CD4-positive, CD25-positive, alpha-beta regulatory T cell (primary cell): ENCODE measurements around the gene PAX9. TPM values are rescaled to one million over a fixed set of nuclear protein-coding genes. Genes with fewer than 3 reads are reported as not detected.

ENCODE experiments used
- ATAC-seq, 2 donors: fragments of 150-1000 bp; cut with Tn5 transposase; one replicate each; pipeline ENCODE4 v1.10.0; 2021; ENCODE audit warnings: low read depth in 2 of 2, moderate number of reproducible peaks in 2 of 2, moderate library complexity in 1 of 2
- DNase-seq, 3 donors: peaks; one replicate each; pipeline versions ENCODE4 v3.0.0 to v3.0.0-alpha.2; 2012 to 2022; ENCODE audit warnings: mixed read lengths in 1 of 3
- H3K27ac ChIP-seq: one replicate; pipeline ENCODE4 v1.7.0; 2013; ENCODE audit warnings: mild to moderate bottlenecking, low read length; ENCODE audit not compliant: insufficient read depth, poor library complexity, severe bottlenecking
- H3K27me3 ChIP-seq: one replicate; pipeline ENCODE4 v1.7.0; 2013; ENCODE audit warnings: low read length; ENCODE audit not compliant: control insufficient read depth, insufficient read depth
- H3K36me3 ChIP-seq: one replicate; pipeline ENCODE4 v1.7.0; 2013; ENCODE audit warnings: mild to moderate bottlenecking, low read length, moderate library complexity; ENCODE audit not compliant: control insufficient read depth, insufficient read depth
- H3K4me1 ChIP-seq: 2 replicates; pipeline ENCODE4 v1.7.0; 2013; ENCODE audit warnings: mild to moderate bottlenecking, low read length; ENCODE audit not compliant: insufficient read depth, control insufficient read depth, poor library complexity, severe bottlenecking
- H3K4me3 ChIP-seq: one replicate; pipeline ENCODE4 v1.7.0; 2013; ENCODE audit warnings: low read depth, mild to moderate bottlenecking, low read length, moderate library complexity
- H3K9me3 ChIP-seq, 2 experiments: 1 replicate in 1 of 2; 2 replicates in 1 of 2; pipeline ENCODE4 v1.7.0; 2013; ENCODE audit warnings: low read length in 2 of 2, mild to moderate bottlenecking in 1 of 2, moderate library complexity in 1 of 2; ENCODE audit not compliant: control insufficient read depth in 2 of 2
- H3K27ac Mint-ChIP-seq, 3 donors: one replicate each; pipeline ENCODE4 v1.8.0; 2020 to 2022; ENCODE audit warnings: mild to moderate bottlenecking in 3 of 3, mixed read lengths in 3 of 3, moderate library complexity in 2 of 3
- H3K27me3 Mint-ChIP-seq: one replicate; pipeline ENCODE4 v1.8.0; 2022; ENCODE audit warnings: mild to moderate bottlenecking, mixed read lengths
- H3K36me3 Mint-ChIP-seq: one replicate; pipeline ENCODE4 v1.8.0; 2020; ENCODE audit warnings: mixed read lengths
- H3K4me1 Mint-ChIP-seq, 4 donors: one replicate each; pipeline ENCODE4 v1.8.0; 2020 to 2022; ENCODE audit warnings: mixed read lengths in 4 of 4, mild to moderate bottlenecking in 1 of 4
- H3K4me3 Mint-ChIP-seq, 4 donors: one replicate each; pipeline ENCODE4 v1.8.0; 2020 to 2022; ENCODE audit warnings: mild to moderate bottlenecking in 4 of 4, mixed read lengths in 4 of 4, moderate library complexity in 3 of 4
- H3K9me3 Mint-ChIP-seq, 7 donors: one replicate each; pipeline ENCODE4 v1.8.0; 2020 to 2022; ENCODE audit warnings: mixed read lengths in 7 of 7, mild to moderate bottlenecking in 3 of 7, moderate library complexity in 2 of 7
- polyA plus RNA-seq, 4 donors: library from polyadenylated mRNA; unstranded; fragments of 300-500 nt; fragmentation: Illumina TruSeq; gene quantifications; one replicate each; pipeline ENCODE4 v1.2.3, GENCODE V29; 2021
- total RNA-seq: library from RNA; stranded (reverse); gene quantifications from one replicate; pipeline ENCODE4 v1.2.3, GENCODE V29; 2022

The PAX9 gene
- total and polyA plus RNA-seq, 5 donors from 2014 or later: 0.14 to 0.46 (median 0.42) TPM; not detected in 1

DNA sequence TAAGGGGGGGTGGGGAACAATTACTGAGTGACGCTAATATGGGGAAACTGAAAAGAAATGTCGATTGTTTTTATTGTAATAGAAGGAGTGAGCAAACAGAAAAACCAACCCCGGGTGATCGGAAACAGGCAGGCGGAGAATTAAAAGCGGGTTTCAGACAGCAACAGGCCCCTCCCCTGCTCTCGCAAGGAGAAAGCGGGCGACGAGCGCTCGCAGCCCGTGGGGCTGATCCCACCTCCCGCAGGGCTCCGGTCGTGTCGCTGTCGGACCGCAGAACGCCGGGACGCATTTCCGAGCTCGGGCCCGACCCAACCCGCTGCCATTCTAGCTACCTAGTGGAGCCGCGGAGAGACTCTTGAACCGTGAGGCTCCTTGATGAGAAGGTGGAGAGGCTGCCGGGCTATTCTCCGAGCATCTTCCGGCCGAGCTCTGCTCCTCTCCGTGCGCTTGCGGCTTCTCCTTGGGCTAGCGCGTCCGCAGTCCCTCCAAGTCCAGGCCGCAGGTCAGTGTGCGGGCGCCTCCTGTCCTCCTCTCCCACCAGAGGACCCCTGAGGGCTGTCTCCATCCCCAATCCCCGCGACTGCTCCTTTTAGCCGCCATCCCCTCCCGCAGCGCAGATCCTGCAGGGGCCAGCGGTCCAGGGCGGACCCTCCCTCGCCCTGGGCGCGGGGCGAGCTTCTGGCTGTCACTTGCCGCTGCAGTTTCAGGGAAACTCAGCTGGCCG lies 4.1 kb upstream of the PAX9 start:
- ATAC-seq (no peak), DNase-seq (no peak)
- Histone ChIP-seq H3K4me1 (peaks cover 22% of the 10 kb centered on the region), H3K4me3 (no peak overlapping the region), H3K36me3 (no peaks in the 10 kb centered on the region), H3K9me3 (peaks cover 0 to 6% of the 10 kb centered on the region in 2 experiments), H3K27ac (no peak overlapping the region), H3K27me3 (peaks cover 50% of the 10 kb centered on the region)
- Mint-ChIP-seq H3K36me3 (peaks cover 3% of the 10 kb centered on the region), H3K27me3 (peaks cover 97% of the 10 kb centered on the region), H3K4me1 (peaks cover 0 to 52% (median 25%) of the 10 kb centered on the region in 4 donors), H3K9me3 (peaks cover 0 to 15% (median 3%) of the 10 kb centered on the region in 7 donors), H3K4me3 (peak overlapping the region in 2 of 4 donors; percentile 19 to 51), H3K27ac (no peak overlapping the region)

DNA sequence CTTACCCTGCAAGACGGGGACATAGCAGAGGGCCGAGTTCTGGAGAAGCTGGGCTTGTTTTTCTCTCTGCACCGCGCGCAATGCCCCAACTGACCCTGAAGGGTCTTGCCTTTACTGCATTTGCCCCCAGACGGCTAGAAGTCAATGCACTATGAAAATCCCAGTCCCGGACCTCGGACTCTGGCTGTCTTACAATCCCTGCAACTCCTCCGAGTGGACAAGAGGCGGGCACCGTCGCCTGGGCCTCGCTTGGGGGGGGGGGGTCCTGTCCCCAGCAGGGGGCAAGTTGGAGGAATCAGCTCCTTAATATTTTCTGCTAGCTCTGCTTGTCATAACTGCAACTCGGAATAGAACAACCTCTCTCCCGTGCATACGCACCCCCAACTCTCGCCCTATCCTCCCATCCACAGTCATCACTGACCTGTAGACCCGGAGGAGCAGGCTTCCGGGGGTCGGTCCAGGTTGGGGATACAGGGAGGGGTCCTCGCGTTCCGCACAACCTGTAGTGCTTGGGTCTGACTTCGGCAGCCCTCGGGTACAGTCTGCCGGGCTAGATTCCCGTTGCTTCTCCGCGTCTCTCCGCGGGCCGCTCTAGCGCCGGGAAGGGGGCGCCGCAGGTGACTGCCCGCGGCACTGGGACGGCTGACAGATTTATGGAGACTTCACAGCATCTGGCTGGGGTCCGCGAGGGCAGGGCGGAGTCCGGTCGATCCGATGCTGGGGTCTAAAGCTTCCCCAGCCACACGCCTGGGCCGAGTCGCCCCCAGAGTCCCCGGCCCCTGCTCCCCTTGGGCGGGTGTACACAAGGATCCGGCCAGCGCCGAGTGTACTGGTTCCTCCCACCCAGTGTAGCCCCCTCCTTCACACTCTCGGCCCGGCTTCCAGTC lies 3.3 kb upstream of the PAX9 start:
- H3K27ac Mint-ChIP-seq: no peak overlapping the region
- no peak for DNase-seq
- Histone ChIP-seq H3K27ac (no peak overlapping the region), H3K4me3 (no peak overlapping the region), H3K9me3 (peaks cover 0 to 6% of the 10 kb centered on the region in 2 experiments), H3K27me3 (peaks cover 44% of the 10 kb centered on the region), H3K36me3 (no peaks in the 10 kb centered on the region), H3K4me1 (peaks cover 30% of the 10 kb centered on the region)
- H3K4me3 Mint-ChIP-seq: peak overlapping the region in 2 of 4 donors; percentile 32 to 64
- H3K36me3 Mint-ChIP-seq: peaks cover 3% of the 10 kb centered on the region
- H3K4me1 Mint-ChIP-seq: peaks cover 0 to 57% (median 25%) of the 10 kb centered on the region in 4 donors
- no peak for ATAC-seq
- H3K9me3 Mint-ChIP-seq: peaks cover 0 to 17% (median 3%) of the 10 kb centered on the region in 7 donors
- peaks cover 97% of the 10 kb centered on the region for H3K27me3 Mint-ChIP-seq

DNA sequence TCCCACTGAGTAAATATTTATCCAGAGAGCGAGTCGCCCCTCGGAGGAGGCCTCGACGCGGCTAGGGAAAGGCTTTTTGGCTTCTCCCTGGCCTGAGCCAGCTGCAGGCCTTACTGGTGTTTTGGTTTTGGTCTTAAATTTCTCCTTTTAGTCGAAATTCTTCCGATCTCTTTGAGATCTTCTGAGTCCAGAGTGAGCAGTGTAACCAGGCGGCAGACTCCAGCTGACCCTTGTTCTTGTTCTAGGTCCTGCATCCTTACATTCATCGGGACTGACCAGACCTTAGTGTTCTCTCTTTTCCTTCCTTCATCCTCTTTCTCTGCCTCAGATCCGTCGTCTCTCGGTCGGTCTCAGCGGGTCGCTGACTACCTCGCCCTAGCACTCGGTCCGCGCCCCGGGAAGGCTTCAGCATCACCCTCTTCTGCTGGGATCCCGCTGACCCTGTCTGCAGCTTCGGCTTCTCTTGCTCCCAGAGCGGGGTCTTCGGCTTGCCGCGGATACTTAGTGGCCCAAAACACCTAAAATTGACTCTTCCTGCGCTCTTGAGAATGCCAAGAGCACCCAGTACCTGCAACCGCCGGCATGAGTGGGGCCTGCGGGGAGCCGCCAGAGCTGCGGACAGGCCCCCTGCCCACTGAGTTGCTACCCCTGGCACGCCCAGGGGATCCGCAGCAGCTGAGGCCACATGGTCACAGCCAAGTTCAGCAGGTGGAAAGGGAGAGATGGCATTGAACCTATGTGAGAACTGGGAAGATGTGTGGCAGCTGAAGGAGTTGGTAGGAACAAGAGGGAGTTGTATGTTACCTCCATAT lies 2.4 kb upstream of the PAX9 start:
- Histone ChIP-seq H3K27ac (no peak overlapping the region), H3K9me3 (peaks cover 0 to 6% of the 10 kb centered on the region in 2 experiments), H3K4me3 (no peak overlapping the region), H3K27me3 (peaks cover 41% of the 10 kb centered on the region), H3K4me1 (peaks cover 37% of the 10 kb centered on the region), H3K36me3 (no peaks in the 10 kb centered on the region)
- peaks cover 0 to 21% (median 3%) of the 10 kb centered on the region in 7 donors for H3K9me3 Mint-ChIP-seq
- peaks cover 0 to 66% (median 31%) of the 10 kb centered on the region in 4 donors for H3K4me1 Mint-ChIP-seq
- H3K4me3 Mint-ChIP-seq: peak overlapping the region in 3 of 4 donors; percentile 17 to 64 (median 34)
- peaks cover 97% of the 10 kb centered on the region for H3K27me3 Mint-ChIP-seq
- H3K36me3 Mint-ChIP-seq: peaks cover 3% of the 10 kb centered on the region
- ATAC-seq (no peak), DNase-seq (no peak)
- no peak overlapping the region for H3K27ac Mint-ChIP-seq

DNA sequence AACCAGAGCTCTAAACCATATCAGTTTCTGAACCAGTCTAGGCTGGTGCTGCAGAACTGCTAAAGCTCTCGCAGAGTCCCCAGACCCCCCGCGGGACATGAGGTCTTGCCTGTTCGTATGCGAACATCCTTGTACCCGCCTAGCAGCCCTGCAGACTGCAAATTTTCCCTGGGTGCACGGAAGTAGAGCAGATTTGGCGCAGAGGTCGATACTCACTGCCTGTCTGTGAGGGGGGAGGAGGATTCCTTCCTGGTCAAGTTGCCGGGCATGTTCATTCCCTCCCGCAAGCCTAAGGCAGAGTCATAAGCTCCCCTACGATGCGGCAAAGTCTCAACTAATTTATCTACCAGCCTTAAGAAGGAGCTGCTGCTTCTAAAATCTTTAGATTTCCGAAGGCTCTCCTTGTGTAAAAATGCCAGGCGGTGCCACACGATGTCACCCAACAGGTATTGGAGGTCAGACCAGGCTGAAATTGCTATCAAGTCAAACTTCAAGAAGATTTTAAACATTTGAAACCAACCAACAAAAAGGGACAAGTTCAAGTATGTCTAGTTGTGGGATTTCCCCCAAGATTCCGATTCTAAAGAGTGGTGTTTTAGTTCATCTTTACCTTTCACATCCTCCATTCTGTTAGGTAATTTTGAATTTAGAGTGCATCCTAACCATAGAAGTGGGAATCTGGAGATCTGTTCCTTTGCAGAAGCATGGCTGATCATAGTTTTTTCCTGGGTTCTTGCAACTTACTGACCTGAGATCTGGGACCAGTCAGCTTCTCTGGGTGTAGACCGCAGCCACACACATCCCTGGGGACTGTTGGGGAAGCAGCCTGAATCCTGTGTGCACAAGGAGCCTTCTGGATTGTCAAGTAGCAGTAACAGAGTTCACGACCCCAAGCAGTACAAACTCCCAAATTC lies 1.6 kb upstream of the PAX9 start:
- peak overlapping the region in 1 of 3 donors; percentile 14 for H3K27ac Mint-ChIP-seq
- no peak for ATAC-seq
- H3K27me3 Mint-ChIP-seq: peaks cover 97% of the 10 kb centered on the region
- H3K9me3 ChIP-seq: peaks cover 0 to 2% of the 10 kb centered on the region in 2 experiments
- H3K4me3 ChIP-seq: no peak overlapping the region
- H3K9me3 Mint-ChIP-seq: peaks cover 0 to 21% (median 3%) of the 10 kb centered on the region in 7 donors
- no peak overlapping the region for H3K27ac ChIP-seq
- no peak for DNase-seq
- peak overlapping the region in 2 of 4 donors; percentile 10 to 29 for H3K4me3 Mint-ChIP-seq
- H3K4me1 ChIP-seq: peaks cover 37% of the 10 kb centered on the region
- peaks cover 42% of the 10 kb centered on the region for H3K27me3 ChIP-seq
- peaks cover 3% of the 10 kb centered on the region for H3K36me3 Mint-ChIP-seq
- H3K36me3 ChIP-seq: no peaks in the 10 kb centered on the region
- peaks cover 0 to 66% (median 33%) of the 10 kb centered on the region in 4 donors for H3K4me1 Mint-ChIP-seq

DNA sequence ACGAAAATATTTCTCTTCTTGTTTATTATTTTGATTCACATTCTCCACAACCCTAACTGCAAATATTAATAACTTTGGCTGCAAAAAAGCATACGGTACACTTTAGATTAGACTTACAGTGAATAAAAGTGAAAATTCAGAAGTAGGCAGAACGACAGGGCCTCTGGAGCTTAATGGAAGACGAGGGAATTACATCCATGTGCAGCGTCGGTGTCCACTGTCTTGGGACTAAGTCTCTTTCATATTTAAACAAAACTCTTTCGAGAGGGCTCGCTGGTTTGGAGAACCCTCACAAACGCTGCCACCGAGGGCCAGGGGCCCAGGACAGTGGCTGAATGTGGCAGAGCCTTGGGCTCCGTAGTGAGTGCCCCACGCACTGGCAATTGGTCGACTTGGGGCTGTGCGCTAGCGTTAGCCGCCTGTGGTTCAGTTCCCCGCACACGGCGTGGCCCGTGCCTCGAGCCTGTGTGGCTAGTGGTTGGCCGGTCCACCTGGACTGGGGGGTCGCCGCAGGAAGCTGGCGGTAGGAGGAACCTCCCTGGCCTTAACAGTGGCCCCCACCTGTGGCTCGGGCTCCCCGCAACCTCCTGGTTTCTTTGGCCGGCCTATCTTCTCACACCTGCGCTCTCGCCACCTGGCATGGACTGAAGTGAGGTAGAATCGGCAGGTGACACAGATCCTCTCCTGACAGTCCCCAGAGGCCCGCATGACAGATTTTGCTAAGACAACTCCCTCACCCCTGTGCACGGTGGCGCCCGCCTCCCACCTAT lies 739 bp upstream of the PAX9 start:
- H3K27me3 Mint-ChIP-seq: peaks cover 97% of the 10 kb centered on the region

DNA sequence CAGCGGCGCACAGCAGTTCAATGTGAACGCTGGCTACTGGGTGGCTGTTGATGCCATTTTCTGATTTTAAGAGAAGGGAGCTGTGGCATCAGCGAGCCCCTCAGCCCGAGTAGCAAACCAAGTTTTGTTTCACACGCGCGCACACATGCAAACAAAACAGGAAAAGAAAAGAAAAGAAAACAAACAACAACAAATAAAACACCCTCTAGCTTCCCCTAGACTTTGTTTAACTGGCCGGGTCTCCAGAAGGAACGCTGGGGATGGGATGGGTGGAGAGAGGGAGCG lies 540 bp downstream of the PAX9 start:
- peaks cover 91% of the 10 kb centered on the region for H3K27me3 Mint-ChIP-seq
- DNase-seq (no peak), ATAC-seq (no peak)
- peaks cover 0 to 47% (median 30%) of the 10 kb centered on the region in 4 donors for H3K4me1 Mint-ChIP-seq
- H3K9me3 Mint-ChIP-seq: peaks cover 0 to 13% (median 3%) of the 10 kb centered on the region in 7 donors
- no peak overlapping the region for H3K4me3 ChIP-seq
- H3K36me3 ChIP-seq: no peaks in the 10 kb centered on the region
- peaks cover 0 to 2% of the 10 kb centered on the region in 2 experiments for H3K9me3 ChIP-seq
- H3K27me3 ChIP-seq: peaks cover 47% of the 10 kb centered on the region
- H3K27ac Mint-ChIP-seq: no peak overlapping the region
- H3K27ac ChIP-seq: no peak overlapping the region
- no peaks in the 10 kb centered on the region for H3K36me3 Mint-ChIP-seq
- peaks cover 29% of the 10 kb centered on the region for H3K4me1 ChIP-seq
- peak overlapping the region; percentile 5 to 65 (median 41) for H3K4me3 Mint-ChIP-seq

More for the DNA sequence above, 739 bp upstream of the PAX9 start:
- Mint-ChIP-seq H3K27ac (no peak overlapping the region), H3K4me1 (peaks cover 0 to 59% (median 36%) of the 10 kb centered on the region in 4 donors), H3K36me3 (no peaks in the 10 kb centered on the region), H3K9me3 (peaks cover 0 to 15% (median 3%) of the 10 kb centered on the region in 7 donors), H3K4me3 (peak overlapping the region in 3 of 4 donors; percentile 60 to 85 (median 61))
- Histone ChIP-seq H3K4me1 (peaks cover 32% of the 10 kb centered on the region), H3K36me3 (no peaks in the 10 kb centered on the region), H3K4me3 (no peak overlapping the region), H3K27me3 (peaks cover 43% of the 10 kb centered on the region), H3K27ac (no peak overlapping the region), H3K9me3 (peaks cover 0 to 2% of the 10 kb centered on the region in 2 experiments)
- no peak for DNase-seq
- no peak for ATAC-seq
